ENCODE results near the gene SLC49A4.

The SLC49A4 gene

DNA sequence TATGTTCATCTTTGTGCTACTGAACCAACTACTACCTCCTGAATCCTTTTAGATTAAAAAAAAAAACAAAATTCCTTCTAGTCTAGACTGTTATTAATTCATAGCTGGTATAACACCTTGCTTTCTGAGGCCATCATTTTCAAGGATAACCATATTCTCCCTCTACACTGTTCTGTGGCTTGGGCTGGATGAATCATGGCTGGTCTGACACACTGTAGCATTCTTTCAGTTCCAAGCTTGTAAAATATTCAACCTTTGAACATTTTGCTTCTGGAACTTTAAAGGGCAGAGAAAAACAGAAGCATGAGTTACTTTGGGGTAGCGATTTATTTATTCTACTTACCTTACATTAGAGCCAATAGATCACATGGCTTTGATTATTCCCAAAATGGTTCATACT lies 8.8 kb upstream of the SLC49A4 start:
- DNase-seq: no peak

GRCh38 chr3:122787872-122788271 lies 7.0 kb upstream of the SLC49A4 start:
- DNase-seq: no peak

GRCh38 chr3:122789585-122790273 lies 5.1 kb upstream of the SLC49A4 start:
- DNase-seq: no peak

DNA sequence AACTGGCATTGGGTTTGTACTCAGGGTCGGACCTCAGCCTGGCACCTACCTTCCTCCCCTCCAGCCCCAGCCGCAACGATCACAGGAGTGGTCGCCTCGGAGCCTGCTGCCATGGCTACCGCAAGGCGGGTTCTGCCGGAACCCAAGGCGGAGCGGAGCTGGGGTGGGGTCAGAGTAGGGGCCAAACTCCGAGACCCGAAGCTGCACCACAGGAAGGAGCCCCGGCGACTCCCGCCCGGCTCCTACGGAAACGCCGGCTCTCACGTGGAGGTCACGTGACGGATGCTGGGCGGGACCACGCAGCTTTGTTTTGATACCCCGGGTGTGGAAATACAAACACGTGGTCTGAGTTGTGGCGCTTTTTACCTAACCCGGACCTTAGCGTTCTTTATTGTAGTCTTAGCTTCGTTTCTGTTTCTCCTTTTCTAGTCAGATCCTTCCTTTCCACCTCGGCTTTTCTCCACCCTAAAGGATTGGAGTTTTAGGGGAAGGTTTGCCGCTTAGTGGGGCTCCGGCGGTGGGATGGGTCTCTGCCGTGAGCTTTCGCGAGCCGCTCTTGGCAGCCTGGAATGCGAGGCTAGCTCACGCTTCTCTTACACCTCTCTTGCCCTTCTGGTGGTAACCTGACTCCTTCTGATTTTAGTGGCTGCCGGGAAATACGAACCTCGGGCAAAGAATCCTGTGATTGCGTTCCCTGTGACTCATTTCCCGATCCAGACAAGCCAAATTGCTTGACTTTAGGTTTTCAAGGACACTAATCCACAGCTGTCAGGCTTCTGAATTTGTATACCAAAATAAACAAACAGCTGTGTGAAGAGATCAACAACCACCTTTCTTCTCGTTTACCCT lies 1.1 kb upstream of the SLC49A4 start, which contains the start of gene HSPBAP1:
Gene HSPBAP1 (minus strand): TSS at position 264 of the 849 bp plus-strand sequence. CDS start 151 bp downstream, at position 113.
- peak; percentile 92 to 95 for DNase-seq

DNA sequence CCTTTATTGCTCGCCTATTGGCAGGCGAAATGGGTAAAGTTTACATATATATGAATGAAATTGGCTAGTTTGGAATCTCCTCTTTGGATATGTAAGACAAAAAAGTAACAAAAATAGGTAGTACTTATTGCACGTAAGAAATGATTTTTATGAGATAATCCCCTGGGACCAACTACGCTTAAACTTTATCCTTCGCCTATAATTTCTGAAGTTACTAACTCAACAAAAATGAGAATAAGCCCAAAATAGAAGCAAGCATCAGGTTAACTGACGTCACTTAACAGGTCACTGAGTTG lies 438 bp upstream of the SLC49A4 start:
- no peak for DNase-seq

DNA sequence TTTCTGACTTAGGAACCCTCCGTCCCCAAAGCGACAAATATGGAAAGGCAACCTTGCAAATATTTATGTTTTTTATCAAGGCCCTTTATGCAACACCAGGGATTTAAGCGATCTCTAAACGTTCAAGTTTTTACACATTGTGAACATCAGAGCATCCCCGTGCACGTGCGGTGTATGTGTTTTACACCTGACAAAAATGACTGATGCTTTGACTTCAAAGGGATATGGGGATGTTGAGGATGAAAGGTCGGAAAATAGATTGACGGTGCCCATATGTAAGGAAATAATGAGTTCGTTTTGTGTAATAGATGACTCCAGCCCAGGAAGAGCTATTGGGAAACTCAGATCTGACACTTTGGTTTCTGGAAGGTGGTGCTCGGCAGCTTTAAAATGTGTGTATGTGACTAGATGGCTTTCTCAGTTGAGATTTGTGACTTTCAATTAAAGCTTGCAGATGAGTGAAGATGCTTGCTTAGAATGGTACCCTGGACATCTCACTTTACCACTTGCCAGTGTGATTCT lies 866 bp downstream of the SLC49A4 start:
- DNase-seq: peak; percentile 36 to 40

GRCh38 chr3:122797291-122797690 lies 2.4 kb downstream of the SLC49A4 start:
- DNase-seq: peak; percentile 54 to 69

DNA sequence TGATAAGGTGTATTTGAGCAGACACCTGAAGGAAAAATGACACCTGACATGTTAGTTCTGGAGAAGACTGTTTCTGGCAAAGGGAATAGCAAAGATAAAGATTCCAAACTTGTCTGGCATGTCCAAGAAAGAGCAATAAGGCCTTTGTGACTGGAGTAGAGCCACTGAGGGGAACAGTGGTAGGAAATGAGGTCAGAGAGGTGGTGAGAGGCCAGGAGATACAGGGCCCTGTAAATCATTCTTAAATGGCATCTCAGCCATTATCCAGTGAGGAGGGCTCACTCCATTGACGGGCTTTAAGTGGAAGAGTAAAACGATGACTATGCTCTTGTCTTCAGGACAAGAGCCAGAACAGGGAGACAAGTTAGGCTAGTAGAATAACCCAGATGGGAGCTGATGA lies 4.5 kb downstream of the SLC49A4 start:
- DNase-seq: no peak

GRCh38 chr3:122800031-122800430 lies 5.2 kb downstream of the SLC49A4 start:
- no peak for DNase-seq

- peak in 1 of 2 donors; percentile 48 for DNase-seq
These were observed 5.9 kb downstream of the SLC49A4 start for GRCh38 chr3:122800706-122801237.

DNA sequence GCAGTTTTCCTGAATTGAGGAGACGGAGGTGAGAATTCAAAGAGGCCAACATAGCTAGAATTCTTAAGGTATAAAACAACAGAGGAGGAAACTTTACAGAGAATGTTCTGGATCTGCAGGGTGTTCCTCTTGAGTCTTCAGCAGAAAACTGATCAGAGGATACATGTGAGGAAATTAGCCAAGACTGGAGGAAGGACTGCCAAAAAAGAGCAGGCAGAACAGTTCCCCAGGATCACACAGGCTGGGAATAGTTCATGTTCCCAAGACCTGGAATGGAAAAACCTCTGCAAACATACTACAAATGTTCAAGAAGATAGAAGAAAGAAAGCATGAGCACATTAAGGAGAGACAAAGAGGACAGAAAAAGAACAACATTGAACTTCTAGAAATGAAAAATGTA lies 7.5 kb downstream of the SLC49A4 start:
- no peak for DNase-seq

- no peak for DNase-seq
These were observed 9.1 kb downstream of the SLC49A4 start for GRCh38 chr3:122803977-122804376.

DNA sequence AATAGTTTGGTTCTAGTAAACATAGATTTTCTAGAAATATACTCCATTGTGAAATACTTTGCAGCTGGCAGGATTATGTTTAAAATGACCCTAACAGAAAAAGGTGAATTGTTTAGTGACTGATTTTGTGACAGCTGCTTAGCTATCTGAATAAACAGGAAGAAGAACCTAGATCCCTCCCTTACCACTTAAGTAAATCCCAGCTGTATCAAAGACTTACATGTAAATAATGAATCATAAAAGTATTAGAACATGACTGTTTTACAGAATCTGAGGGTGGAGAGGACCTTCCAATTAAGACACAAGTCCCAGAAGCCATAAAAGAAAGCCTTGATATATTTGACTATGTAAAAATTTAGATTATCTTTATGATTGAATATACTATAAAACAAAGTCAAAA lies 15.9 kb downstream of the SLC49A4 start:
- DNase-seq: no peak

DNA sequence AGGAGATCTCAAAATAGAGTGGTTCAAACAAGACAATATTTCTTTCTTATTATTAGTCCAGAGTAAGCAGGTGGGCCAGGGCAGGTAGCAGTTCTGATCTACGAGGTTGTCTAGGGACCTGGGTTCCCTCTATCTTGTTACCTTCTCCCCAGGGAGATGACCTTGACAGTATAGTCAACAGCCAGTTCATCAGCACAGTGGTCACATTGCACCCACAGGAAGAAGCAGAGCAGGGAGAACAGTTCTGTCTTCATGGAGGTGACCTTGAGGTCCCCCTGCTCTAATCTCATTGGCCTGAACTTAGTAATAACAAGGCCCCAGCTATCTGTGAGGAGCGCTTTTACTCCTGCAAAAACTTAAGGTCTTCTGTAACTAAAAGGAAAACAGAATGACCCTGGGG lies 21.7 kb downstream of the SLC49A4 start:
- DNase-seq: no peak

DNA sequence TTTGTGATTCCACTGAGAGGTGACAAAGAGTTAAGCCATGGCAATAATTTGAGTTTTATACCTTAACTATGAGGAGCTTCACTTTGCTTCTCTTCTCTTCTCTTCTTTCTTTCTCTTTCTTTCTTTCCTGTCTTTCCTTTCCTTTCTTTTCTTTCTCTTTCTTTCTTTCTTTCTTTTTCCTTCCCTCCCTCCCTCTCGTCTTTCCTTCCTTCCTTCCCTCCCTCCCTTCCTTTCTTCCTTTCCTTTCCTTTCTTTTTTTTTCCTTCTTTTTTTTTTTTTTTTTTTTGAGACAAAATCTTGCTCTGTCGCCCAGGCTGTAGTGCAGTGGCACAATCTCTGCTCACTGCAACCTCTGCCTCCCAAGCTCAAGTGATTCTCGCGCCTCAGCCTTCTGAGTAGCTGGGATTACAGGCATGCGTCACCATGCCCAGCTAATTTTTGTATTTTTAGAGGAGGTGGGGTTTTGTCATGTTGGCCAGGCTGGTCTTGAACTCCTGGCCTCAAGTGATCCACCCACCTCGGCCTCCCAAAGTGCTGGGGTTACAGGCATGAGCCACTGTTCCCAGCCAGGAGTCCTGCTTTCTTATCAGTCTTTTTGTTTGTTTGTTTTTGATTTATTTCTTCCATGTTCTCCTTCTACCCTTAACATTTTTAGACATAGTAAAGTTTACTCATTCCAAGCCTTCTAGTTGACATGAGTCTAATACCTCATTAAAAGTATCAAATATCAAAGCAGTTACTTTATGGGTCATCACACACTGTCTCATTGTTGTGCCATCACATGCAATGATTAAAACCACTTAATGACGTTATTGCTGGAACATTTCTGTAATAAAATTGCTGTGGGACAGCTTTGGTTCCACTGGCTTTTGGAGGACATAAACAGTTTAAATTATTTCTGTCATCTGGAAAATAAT lies 29.9 kb downstream of the SLC49A4 start:
- DNase-seq: peak in 1 of 2 donors; percentile 14

GRCh38 chr3:122825460-122825859 lies 30.6 kb downstream of the SLC49A4 start:
- DNase-seq: peak; percentile 76 to 86

DNA sequence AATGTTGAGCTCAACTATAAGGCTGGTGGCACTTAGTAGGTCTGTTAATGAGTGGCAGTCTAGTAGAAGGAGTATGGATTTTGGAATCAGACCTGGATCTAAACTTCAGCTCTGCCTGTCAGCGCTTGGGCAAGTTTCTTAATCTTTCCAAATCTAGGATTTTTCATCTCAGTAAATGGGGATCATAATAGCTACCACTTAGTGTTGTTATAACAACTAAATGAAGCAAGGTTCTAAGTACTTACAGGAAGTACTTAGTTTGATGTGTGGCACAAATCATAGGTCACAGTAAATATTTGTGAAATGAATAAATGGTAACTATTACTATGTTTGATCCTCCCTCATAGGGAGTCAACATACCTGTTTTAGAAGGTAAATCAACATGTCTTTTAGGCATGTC lies 31.4 kb downstream of the SLC49A4 start:
- DNase-seq: peak in 1 of 2 donors; percentile 18

DNA sequence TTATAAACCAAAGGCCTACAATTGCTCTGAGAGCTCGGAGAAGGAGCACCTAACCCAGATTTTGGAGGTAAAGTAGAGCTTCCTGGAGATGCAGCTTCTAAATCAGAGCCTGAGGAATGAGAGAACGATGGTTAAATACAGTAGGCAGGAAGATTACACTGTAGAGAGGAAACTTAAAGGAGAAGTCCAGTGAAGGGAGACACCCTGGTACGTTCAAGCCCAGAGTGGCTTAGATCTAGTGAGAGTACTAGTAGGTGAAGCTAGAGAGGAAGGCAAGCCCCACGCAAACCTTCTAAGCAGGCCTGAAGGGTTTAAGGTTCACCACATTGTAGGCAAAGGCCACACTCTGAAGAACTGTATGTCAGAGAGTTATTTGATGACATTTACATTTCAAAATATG lies 33.4 kb downstream of the SLC49A4 start:
- DNase-seq: no peak

DNA sequence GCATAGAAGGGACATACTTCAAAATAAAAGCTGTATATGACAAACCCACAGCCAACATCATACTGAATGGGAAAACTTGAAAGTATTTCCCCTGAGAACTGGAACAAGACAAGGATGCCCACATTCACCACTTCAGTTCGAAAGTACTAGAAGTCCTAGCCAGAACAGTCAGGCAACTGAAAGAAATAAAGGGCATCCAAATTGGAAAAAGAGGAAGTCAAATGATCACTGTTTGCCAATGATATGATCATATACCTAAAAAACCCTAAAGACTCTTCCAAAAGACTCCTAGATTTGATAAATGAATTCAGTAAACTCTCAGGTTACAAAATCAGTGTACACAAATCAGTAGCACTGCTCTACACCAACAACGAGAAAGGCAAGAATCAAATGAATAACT lies 40.7 kb downstream of the SLC49A4 start:
- no peak for DNase-seq

- no peak for DNase-seq
These were observed 48.7 kb downstream of the SLC49A4 start for GRCh38 chr3:122843604-122844003.

GRCh38 chr3:122857019-122857418 lies 62.1 kb downstream of the SLC49A4 start:
- DNase-seq: peak; percentile 14 to 77

GRCh38 chr3:122858373-122858772 lies 63.5 kb downstream of the SLC49A4 start:
- peak; percentile 23 to 35 for DNase-seq
